ENCODE data around the gene BCOR. TPM values are rescaled to one million over a fixed set of nuclear protein-coding genes. Genes with fewer than 3 reads are reported as not detected.

Gene BCOR
- total and polyA plus RNA-seq, 2 donors = 24.4 to 28.9 TPM

DNA sequence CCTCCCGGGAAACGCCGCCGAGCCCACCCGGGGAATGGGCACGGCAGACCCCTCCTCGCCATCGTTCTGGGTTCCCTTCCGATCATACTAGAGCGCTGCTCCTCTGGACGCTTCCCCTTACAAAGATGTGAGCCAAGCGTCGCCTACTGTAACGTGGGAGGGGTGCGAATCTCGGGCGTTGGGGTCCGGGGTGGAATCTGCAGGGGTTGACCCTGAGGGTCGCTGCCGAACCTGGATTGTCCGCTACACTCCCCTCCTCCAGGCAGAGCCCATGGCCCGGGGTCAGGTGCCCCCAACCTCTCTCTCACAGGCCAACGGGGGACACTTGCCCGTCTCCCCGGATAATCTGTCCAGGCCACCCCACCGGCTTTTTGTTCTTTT lies 13.8 kb downstream of the BCOR start:
- 6% methylated on average over 26 of the region's 26 CpGs for WGBS
- no peaks in the 10 kb centered on the region for H3K9me3 ChIP-seq (ENCODE audit: control insufficient read depth in 2 of 2, insufficient read depth in 1 of 2, low read length in 1 of 2)
- H3K36me3 ChIP-seq (ENCODE audit: control insufficient read depth in 2 of 2, insufficient read depth in 2 of 2, low read length in 1 of 2) = peaks cover 0 to 6% of the 10 kb centered on the region in 2 donors
- peaks cover 16 to 68% of the 10 kb centered on the region in 2 donors for H3K4me1 ChIP-seq (ENCODE audit: control insufficient read depth in 2 of 2, insufficient read depth in 2 of 2, low read length in 2 of 2)
- H3K27ac ChIP-seq (ENCODE audit: low read depth in 1 of 2, low read length in 1 of 2) = no peak overlapping the region
- peak overlapping the region; percentile 24 to 39 for H3K4me3 ChIP-seq (ENCODE audit: low read length in 2 of 2)
- no peak for DNase-seq (ENCODE audit: low read depth in 6 of 9, low spot score in 9 of 9)
- peaks cover 0 to 66% of the 10 kb centered on the region in 2 donors for H3K27me3 ChIP-seq (ENCODE audit: control insufficient read depth in 2 of 2, insufficient read depth in 1 of 2, low read length in 1 of 2)

DNA sequence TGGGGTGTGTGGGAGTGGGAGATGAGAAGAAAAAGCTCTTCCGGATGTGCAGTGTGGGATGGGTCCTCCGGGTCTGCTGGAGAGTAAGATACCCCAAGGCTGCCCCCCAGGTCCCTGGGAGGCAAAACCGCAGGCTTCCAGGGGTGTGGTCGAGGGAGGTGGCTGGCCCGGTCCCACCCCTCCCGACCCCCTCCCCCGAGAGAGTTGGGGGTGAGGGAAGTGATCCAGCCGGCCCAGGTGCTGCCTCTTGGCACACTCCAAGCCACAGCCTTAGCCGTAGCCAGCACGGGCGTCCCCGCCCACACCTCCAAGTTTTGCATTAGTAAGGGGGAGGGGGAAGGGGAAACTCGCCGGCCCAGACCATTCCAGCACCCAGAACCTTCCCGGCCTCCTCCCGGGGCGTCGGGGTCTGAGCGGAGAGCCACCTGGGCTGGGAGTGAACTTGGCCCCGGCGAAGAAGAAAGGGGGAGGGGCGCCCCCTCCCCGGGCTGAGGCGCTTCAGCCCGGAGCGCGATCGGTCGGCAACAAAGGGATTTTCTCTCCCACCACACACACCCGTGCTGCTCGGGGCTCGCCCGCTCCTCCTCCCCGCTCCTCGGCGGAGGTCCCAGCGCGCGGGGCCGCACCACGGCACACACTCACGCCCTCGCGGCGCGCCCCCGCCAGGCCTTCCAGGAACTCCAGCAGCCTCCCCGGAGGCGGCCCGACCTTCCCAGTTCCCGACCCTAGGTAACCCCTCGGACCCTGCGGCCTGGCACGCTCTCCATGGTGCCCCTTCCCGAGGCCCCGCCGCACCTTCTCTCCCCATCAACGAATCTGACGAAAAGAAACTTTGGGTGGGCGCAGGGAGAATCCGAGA lies 14.4 kb downstream of the BCOR start:
- WGBS = 1% methylated on average over 61 of the region's 61 CpGs

DNA sequence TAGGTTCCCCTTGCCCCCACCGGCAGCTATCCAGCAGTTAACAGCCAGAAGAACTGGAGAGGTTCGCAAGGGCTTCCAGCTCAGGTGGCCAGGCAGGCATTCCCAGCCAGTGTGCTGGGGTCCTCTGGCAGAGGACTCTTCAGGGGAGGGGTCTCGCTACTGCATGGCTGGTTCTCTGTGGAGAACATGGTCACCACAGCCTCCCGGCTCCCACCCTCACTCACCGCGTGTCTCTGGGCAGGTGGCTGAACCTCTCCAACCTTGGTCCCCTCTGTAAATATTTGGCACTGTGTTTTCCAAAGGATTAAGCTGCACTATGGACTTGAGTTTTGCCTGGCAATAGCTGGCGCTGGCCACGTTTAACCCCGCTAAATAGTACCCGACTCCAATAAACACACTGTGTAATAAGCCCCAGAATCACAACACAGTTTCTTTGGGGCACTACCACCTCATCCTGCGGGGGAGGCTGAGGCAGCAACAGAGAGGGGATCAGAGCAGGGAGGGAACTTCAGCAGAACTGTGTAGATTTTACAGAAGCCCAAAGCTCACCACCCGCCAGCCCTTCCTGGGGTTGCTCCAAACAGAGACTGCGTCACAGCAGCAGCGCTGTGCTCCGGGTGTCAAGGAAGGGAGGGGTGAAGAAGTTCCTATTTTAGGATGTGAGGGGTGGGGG lies 15.2 kb downstream of the BCOR start:
- DNase-seq (ENCODE audit: low read depth in 6 of 9, low spot score in 9 of 9) = peak in 1 of 9 donors; percentile 35
- H3K27ac ChIP-seq (ENCODE audit: low read depth in 1 of 2, low read length in 1 of 2) = no peak overlapping the region
- H3K4me3 ChIP-seq (ENCODE audit: low read length in 2 of 2) = no peak overlapping the region

More for the DNA sequence above, 14.4 kb downstream of the BCOR start:
- Histone ChIP-seq H3K4me1 (ENCODE audit: control insufficient read depth in 2 of 2, insufficient read depth in 2 of 2, low read length in 2 of 2) (peaks cover 16 to 61% of the 10 kb centered on the region in 2 donors), H3K27ac (ENCODE audit: low read depth in 1 of 2, low read length in 1 of 2) (no peak overlapping the region), H3K36me3 (ENCODE audit: control insufficient read depth in 2 of 2, insufficient read depth in 2 of 2, low read length in 1 of 2) (peaks cover 0 to 6% of the 10 kb centered on the region in 2 donors), H3K4me3 (ENCODE audit: low read length in 2 of 2) (peak overlapping the region; percentile 24 to 39), H3K27me3 (ENCODE audit: control insufficient read depth in 2 of 2, insufficient read depth in 1 of 2, low read length in 1 of 2) (peaks cover 0 to 62% of the 10 kb centered on the region in 2 donors), H3K9me3 (ENCODE audit: control insufficient read depth in 2 of 2, insufficient read depth in 1 of 2, low read length in 1 of 2) (no peaks in the 10 kb centered on the region)
- DNase-seq (ENCODE audit: low read depth in 6 of 9, low spot score in 9 of 9) = peak in 2 of 9 donors; percentile 17 to 39

DNA sequence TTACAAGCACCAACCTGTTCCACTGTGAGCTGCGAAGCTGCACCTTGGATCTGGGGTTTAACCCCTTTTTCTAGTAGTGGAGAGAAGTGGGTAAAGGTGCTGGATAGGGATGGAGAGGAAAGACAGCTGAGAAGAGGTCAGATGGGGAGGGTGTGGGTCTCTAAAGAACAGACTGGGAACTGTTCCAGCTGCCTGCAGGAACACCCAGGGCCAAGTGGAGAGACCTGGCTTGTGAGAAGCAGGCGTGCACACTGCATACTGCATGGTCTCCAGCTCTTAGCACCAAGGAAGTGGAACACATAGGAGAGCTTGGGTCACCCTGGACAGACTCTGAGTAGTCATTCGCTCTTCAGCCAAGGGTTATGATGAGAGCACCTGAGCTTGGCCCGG lies 16.1 kb downstream of the BCOR start:
- 96% methylated on average over 4 of the region's 4 CpGs for WGBS
- Histone ChIP-seq H3K36me3 (ENCODE audit: control insufficient read depth in 2 of 2, insufficient read depth in 2 of 2, low read length in 1 of 2) (peaks cover 5 to 18% of the 10 kb centered on the region in 2 donors), H3K9me3 (ENCODE audit: control insufficient read depth in 2 of 2, insufficient read depth in 1 of 2, low read length in 1 of 2) (no peaks in the 10 kb centered on the region), H3K27ac (ENCODE audit: low read depth in 1 of 2, low read length in 1 of 2) (no peak overlapping the region), H3K27me3 (ENCODE audit: control insufficient read depth in 2 of 2, insufficient read depth in 1 of 2, low read length in 1 of 2) (peaks cover 0 to 52% of the 10 kb centered on the region in 2 donors), H3K4me3 (ENCODE audit: low read length in 2 of 2) (no peak overlapping the region), H3K4me1 (ENCODE audit: control insufficient read depth in 2 of 2, insufficient read depth in 2 of 2, low read length in 2 of 2) (peaks cover 16 to 58% of the 10 kb centered on the region in 2 donors)
- no peak for DNase-seq (ENCODE audit: low read depth in 6 of 9, low spot score in 9 of 9)

More for the DNA sequence above, 15.2 kb downstream of the BCOR start:
- H3K9me3 ChIP-seq (ENCODE audit: control insufficient read depth in 2 of 2, insufficient read depth in 1 of 2, low read length in 1 of 2) = no peaks in the 10 kb centered on the region
- H3K4me1 ChIP-seq (ENCODE audit: control insufficient read depth in 2 of 2, insufficient read depth in 2 of 2, low read length in 2 of 2) = peaks cover 16 to 59% of the 10 kb centered on the region in 2 donors
- peaks cover 0 to 10% of the 10 kb centered on the region in 2 donors for H3K36me3 ChIP-seq (ENCODE audit: control insufficient read depth in 2 of 2, insufficient read depth in 2 of 2, low read length in 1 of 2)
- H3K27me3 ChIP-seq (ENCODE audit: control insufficient read depth in 2 of 2, insufficient read depth in 1 of 2, low read length in 1 of 2) = peaks cover 0 to 57% of the 10 kb centered on the region in 2 donors
- WGBS = 57% methylated on average over 15 of the region's 15 CpGs

DNA sequence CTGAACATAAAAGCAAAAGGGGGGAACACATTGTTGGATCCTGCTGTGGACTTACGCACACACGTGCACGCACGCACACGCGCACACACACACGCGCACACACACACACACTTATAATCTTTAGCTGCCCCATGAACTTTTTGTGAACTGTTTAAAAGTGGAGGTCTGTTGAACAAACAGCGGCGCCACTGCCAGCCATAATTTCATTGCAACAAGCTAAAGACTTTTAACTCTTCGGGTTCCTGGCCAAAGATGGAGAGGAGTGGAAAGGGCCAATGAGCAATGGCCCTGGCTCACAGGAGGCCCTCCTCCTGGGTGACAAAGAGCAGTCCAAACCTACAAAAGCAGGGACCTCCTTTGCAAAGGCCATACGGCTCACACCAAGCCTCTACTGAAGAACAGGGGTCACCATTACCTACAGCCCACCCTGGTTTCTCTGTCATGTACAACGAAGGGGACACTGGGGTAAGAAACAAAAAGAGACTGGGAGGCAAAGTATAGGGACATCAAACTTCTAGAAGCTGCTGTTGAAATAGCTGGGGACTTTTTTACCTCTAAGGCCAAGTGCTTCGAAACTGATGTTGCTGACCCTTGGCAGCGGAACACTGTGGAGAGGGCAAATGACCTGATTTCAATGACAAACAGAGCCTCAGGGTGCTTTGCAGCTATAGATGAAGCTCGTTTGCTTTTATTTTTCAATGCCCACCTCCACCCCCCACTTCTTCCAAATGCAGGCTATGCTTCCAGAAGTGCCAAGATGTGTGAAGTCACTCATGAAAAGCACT lies 16.7 kb downstream of the BCOR start:
- H3K36me3 ChIP-seq (ENCODE audit: control insufficient read depth in 2 of 2, insufficient read depth in 2 of 2, low read length in 1 of 2) = peaks cover 9 to 22% of the 10 kb centered on the region in 2 donors
- WGBS = 89% methylated on average over 16 of the region's 16 CpGs
- no peak overlapping the region for H3K4me3 ChIP-seq (ENCODE audit: low read length in 2 of 2)
- no peak for DNase-seq (ENCODE audit: low read depth in 6 of 9, low spot score in 9 of 9)
- no peak overlapping the region for H3K27ac ChIP-seq (ENCODE audit: low read depth in 1 of 2, low read length in 1 of 2)
- no peaks in the 10 kb centered on the region for H3K9me3 ChIP-seq (ENCODE audit: control insufficient read depth in 2 of 2, insufficient read depth in 1 of 2, low read length in 1 of 2)
- peaks cover 0 to 46% of the 10 kb centered on the region in 2 donors for H3K27me3 ChIP-seq (ENCODE audit: control insufficient read depth in 2 of 2, insufficient read depth in 1 of 2, low read length in 1 of 2)
- peaks cover 12 to 52% of the 10 kb centered on the region in 2 donors for H3K4me1 ChIP-seq (ENCODE audit: control insufficient read depth in 2 of 2, insufficient read depth in 2 of 2, low read length in 2 of 2)

DNA sequence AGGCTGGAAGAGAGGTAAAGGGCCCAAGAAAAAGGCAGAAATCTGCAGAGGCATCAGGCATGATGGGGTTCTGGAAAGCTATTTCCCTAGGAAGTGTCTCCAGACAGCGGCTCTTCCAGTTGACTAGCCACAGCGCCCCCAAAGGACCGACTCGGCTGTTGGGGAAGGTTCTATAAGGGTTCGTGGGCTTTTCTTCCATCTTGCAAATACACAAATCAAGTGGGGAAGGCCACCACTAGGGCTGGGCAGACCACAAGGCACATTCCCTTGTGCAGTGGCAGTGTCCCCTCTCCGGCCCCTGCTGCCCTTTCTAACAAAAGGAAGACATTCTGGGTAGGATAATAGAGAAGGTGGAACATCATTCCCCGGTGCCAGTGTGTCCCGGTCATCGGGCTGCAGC lies 18.2 kb downstream of the BCOR start:
- WGBS = 97% methylated on average over 9 of the region's 9 CpGs
- peaks cover 16 to 34% of the 10 kb centered on the region in 2 donors for H3K36me3 ChIP-seq (ENCODE audit: control insufficient read depth in 2 of 2, insufficient read depth in 2 of 2, low read length in 1 of 2)
- no peak overlapping the region for H3K27ac ChIP-seq (ENCODE audit: low read depth in 1 of 2, low read length in 1 of 2)
- no peak for DNase-seq (ENCODE audit: low read depth in 6 of 9, low spot score in 9 of 9)
- H3K27me3 ChIP-seq (ENCODE audit: control insufficient read depth in 2 of 2, insufficient read depth in 1 of 2, low read length in 1 of 2) = peaks cover 0 to 37% of the 10 kb centered on the region in 2 donors
- H3K9me3 ChIP-seq (ENCODE audit: control insufficient read depth in 2 of 2, insufficient read depth in 1 of 2, low read length in 1 of 2) = no peaks in the 10 kb centered on the region
- peaks cover 10 to 37% of the 10 kb centered on the region in 2 donors for H3K4me1 ChIP-seq (ENCODE audit: control insufficient read depth in 2 of 2, insufficient read depth in 2 of 2, low read length in 2 of 2)
- no peak overlapping the region for H3K4me3 ChIP-seq (ENCODE audit: low read length in 2 of 2)

DNA sequence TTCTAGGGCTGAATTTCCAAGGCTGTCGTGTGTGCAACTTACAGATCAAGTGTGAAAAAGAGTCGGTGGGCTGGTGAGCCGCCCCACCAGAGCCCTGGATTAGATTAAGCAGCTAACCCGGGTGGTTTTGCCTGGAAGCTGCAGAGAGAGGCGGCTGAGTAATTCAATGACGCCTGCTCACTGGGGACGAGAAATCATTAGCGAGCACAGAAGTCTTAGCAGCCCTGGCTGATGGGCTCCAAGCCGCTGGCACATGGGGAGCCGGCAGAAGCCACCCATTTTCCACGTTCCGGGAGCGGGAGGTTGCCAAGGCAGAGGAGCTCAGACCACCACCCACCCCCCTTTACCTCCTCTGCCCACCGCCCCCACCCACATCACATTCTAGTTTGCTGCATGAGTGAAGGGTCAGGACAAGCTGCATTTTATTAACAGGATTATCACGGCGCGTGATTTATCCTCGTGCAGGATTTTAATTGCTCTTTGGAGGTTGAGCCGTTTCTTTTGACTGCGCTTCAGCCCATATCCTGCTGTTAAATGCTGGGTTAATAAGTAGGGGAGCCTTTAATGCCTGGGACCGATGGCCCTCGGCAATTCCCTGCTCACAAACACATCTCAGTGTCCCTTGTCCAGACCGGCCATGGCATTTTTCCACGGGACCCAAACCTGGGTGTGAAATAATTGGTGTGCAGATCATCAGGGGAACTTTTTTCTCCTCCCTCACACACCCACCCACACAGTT lies 19.1 kb downstream of the BCOR start:
- H3K27me3 ChIP-seq (ENCODE audit: control insufficient read depth in 2 of 2, insufficient read depth in 1 of 2, low read length in 1 of 2) = peaks cover 0 to 29% of the 10 kb centered on the region in 2 donors
- H3K4me3 ChIP-seq (ENCODE audit: low read length in 2 of 2) = no peak overlapping the region
- no peak for DNase-seq (ENCODE audit: low read depth in 6 of 9, low spot score in 9 of 9)
- H3K4me1 ChIP-seq (ENCODE audit: control insufficient read depth in 2 of 2, insufficient read depth in 2 of 2, low read length in 2 of 2) = peaks cover 6 to 28% of the 10 kb centered on the region in 2 donors
- no peak overlapping the region for H3K27ac ChIP-seq (ENCODE audit: low read depth in 1 of 2, low read length in 1 of 2)
- H3K36me3 ChIP-seq (ENCODE audit: control insufficient read depth in 2 of 2, insufficient read depth in 2 of 2, low read length in 1 of 2) = peaks cover 25 to 43% of the 10 kb centered on the region in 2 donors
- 95% methylated on average over 24 of the region's 24 CpGs for WGBS
- H3K9me3 ChIP-seq (ENCODE audit: control insufficient read depth in 2 of 2, insufficient read depth in 1 of 2, low read length in 1 of 2) = no peaks in the 10 kb centered on the region

DNA sequence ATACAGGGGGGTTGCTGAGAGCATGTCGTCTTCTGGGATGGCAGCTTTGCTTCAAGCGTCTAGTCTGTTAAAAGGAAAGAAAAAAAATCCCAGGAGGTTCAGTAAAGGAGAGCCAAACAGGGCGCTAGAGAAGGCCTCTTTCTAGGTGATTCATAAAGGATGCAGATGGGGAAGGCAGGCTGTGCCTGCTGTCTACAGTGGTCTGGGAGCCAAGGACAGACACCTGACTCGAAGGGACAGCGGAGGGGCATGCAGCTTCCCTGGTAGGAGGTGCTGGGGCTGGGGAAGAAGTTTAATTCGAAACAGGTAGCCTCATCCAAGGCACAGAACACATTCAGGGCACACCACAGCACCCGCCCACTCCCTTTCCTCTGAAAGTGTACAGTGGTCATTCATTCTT lies 19.9 kb downstream of the BCOR start:
- Histone ChIP-seq H3K4me1 (ENCODE audit: control insufficient read depth in 2 of 2, insufficient read depth in 2 of 2, low read length in 2 of 2) (peaks cover 4 to 21% of the 10 kb centered on the region in 2 donors), H3K9me3 (ENCODE audit: control insufficient read depth in 2 of 2, insufficient read depth in 1 of 2, low read length in 1 of 2) (no peaks in the 10 kb centered on the region), H3K4me3 (ENCODE audit: low read length in 2 of 2) (no peak overlapping the region), H3K27me3 (ENCODE audit: control insufficient read depth in 2 of 2, insufficient read depth in 1 of 2, low read length in 1 of 2) (peaks cover 0 to 21% of the 10 kb centered on the region in 2 donors), H3K27ac (ENCODE audit: low read depth in 1 of 2, low read length in 1 of 2) (no peak overlapping the region), H3K36me3 (ENCODE audit: control insufficient read depth in 2 of 2, insufficient read depth in 2 of 2, low read length in 1 of 2) (peaks cover 33 to 50% of the 10 kb centered on the region in 2 donors)
- no peak for DNase-seq (ENCODE audit: low read depth in 6 of 9, low spot score in 9 of 9)
- 96% methylated on average over 7 of the region's 7 CpGs for WGBS

All from thymus (tissue), 11 donors.